ENCODE measurements around the gene BLVRA. TPM values are rescaled to one million over a fixed set of nuclear protein-coding genes. Genes with fewer than 3 reads are reported as not detected.
"Not testable (repeated sequence)": the region's sequence is repeated elsewhere in the genome, so short reads cannot be mapped to it uniquely, and the experiment has no call there.

BLVRA gene
- total RNA-seq, 1 donor from 2014 or later, result 28.9 TPM

GRCh38 chr7:43729924-43730248, 28.6 kb upstream of the BLVRA start:
- TF ChIP-seq CTCF (IDR thresholded peaks at IDR 0.05; ENCODE audit: unreplicated experiment), result no peak
- Mint-ChIP-seq H3K4me1 (peaks cover 32% of the 10 kb centered on the region), H3K27ac (peak overlapping the region; percentile 93), H3K4me3 (peak overlapping the region; percentile 92), H3K9me3 (no peaks in the 10 kb centered on the region), H3K27me3 (ENCODE audit: low read depth) (no peaks in the 10 kb centered on the region), H3K36me3 (no peaks in the 10 kb centered on the region)
- DNase-seq (ENCODE audit: low spot score in 2 of 2, unreplicated experiment in 2 of 2), result no peak

GRCh38 chr7:43731494-43731893, 27.0 kb upstream of the BLVRA start:
- H3K27ac Mint-ChIP-seq; DNase-seq (ENCODE audit: low spot score in 2 of 2, unreplicated experiment in 2 of 2); H3K4me3 Mint-ChIP-seq; H3K27me3 Mint-ChIP-seq (ENCODE audit: low read depth); H3K36me3 Mint-ChIP-seq; H3K9me3 Mint-ChIP-seq: not testable (repeated sequence)
- H3K4me1 Mint-ChIP-seq, result peaks cover 32% of the 10 kb centered on the region

- H3K27me3 Mint-ChIP-seq (ENCODE audit: low read depth), result not testable (repeated sequence)
Measured at GRCh38 chr7:43734575-43735332, 23.7 kb upstream of the BLVRA start.

GRCh38 chr7:43735403-43735801, 23.1 kb upstream of the BLVRA start:
- no peaks in the 10 kb centered on the region for H3K27me3 Mint-ChIP-seq (ENCODE audit: low read depth)
- no peak overlapping the region for H3K4me3 Mint-ChIP-seq
- no peak overlapping the region for H3K27ac Mint-ChIP-seq
- peaks cover 18% of the 10 kb centered on the region for H3K4me1 Mint-ChIP-seq
- H3K9me3 Mint-ChIP-seq, result no peaks in the 10 kb centered on the region
- H3K36me3 Mint-ChIP-seq, result no peaks in the 10 kb centered on the region
- DNase-seq (ENCODE audit: low spot score in 2 of 2, unreplicated experiment in 2 of 2), result no peak
- no peak for TF ChIP-seq CTCF (IDR thresholded peaks at IDR 0.05; ENCODE audit: unreplicated experiment)

More at GRCh38 chr7:43734575-43735332, 23.7 kb upstream of the BLVRA start:
- Mint-ChIP-seq H3K4me3 (peak overlapping the region; percentile 32), H3K27ac (peak overlapping the region; percentile 74), H3K4me1 (peaks cover 21% of the 10 kb centered on the region)
- DNase-seq (ENCODE audit: low spot score in 2 of 2, unreplicated experiment in 2 of 2); H3K36me3 Mint-ChIP-seq; H3K9me3 Mint-ChIP-seq: not testable (repeated sequence)

- Mint-ChIP-seq H3K9me3 (no peaks in the 10 kb centered on the region), H3K27ac (peak overlapping the region; percentile 7), H3K4me1 (peaks cover 17% of the 10 kb centered on the region), H3K36me3 (no peaks in the 10 kb centered on the region), H3K4me3 (no peak overlapping the region), H3K27me3 (ENCODE audit: low read depth) (no peaks in the 10 kb centered on the region)
- DNase-seq (ENCODE audit: low spot score in 2 of 2, unreplicated experiment in 2 of 2), result no peak
- TF ChIP-seq CTCF (IDR thresholded peaks at IDR 0.05; ENCODE audit: unreplicated experiment), result no peak
Measured at GRCh38 chr7:43735802-43736603, 22.5 kb upstream of the BLVRA start.

GRCh38 chr7:43737467-43738127, 20.9 kb upstream of the BLVRA start:
- peaks cover 17% of the 10 kb centered on the region for H3K4me1 Mint-ChIP-seq
- H3K9me3 Mint-ChIP-seq, result no peaks in the 10 kb centered on the region
- H3K27ac Mint-ChIP-seq, result no peak overlapping the region
- TF ChIP-seq CTCF (IDR thresholded peaks at IDR 0.05; ENCODE audit: unreplicated experiment), result no peak
- DNase-seq (ENCODE audit: low spot score in 2 of 2, unreplicated experiment in 2 of 2), result no peak
- no peaks in the 10 kb centered on the region for H3K27me3 Mint-ChIP-seq (ENCODE audit: low read depth)
- H3K36me3 Mint-ChIP-seq, result no peaks in the 10 kb centered on the region
- no peak overlapping the region for H3K4me3 Mint-ChIP-seq
